MM.1S (cell line): Measurements from ENCODE around the gene GNS.
"Not testable (repeated sequence)": the region's sequence is repeated elsewhere in the genome, so short reads cannot be mapped to it uniquely, and the experiment has no call there.

Experiments used
- DNase-seq: peaks from one replicate; pipeline ENCODE4 v3.0.0-alpha.2; 2015
- H2AFZ ChIP-seq: fragments of 300-600 bp; sonication (generic); 2 replicates; pipeline ENCODE4 v1.6.0; 2016; ENCODE audit warnings: antibody characterized with exemption, low read length
- H3F3A ChIP-seq: fragments of 300-600 bp; sonication (generic); 2 replicates; pipeline ENCODE4 v1.6.1; 2016; ENCODE audit warnings: mild to moderate bottlenecking, antibody characterized with exemption, low read length, moderate library complexity, mixed read lengths; ENCODE audit not compliant: insufficient read depth
- H3K27ac ChIP-seq: fragments of 300-600 bp; sonication (generic); 2 replicates; pipeline ENCODE4 v1.5.1; 2016; ENCODE audit warnings: mild to moderate bottlenecking, low read length
- H3K27me3 ChIP-seq: fragments of 300-600 bp; sonication (generic); replicated peaks from 2 replicates; pipeline ENCODE4 v1.6.0; 2016; ENCODE audit warnings: low read length; ENCODE audit not compliant: insufficient read depth
- H3K36me3 ChIP-seq: fragments of 300-600 bp; sonication (generic); replicated peaks from 2 replicates; pipeline ENCODE4 v1.6.1; 2016; ENCODE audit warnings: mild to moderate bottlenecking, low read length, mixed read lengths; ENCODE audit not compliant: insufficient read depth
- H3K4me1 ChIP-seq: fragments of 300-600 bp; sonication (generic); 2 replicates; pipeline ENCODE4 v1.6.1; 2016; ENCODE audit warnings: low read length, mixed read lengths
- H3K4me2 ChIP-seq: fragments of 300-600 bp; sonication (generic); 2 replicates; pipeline ENCODE4 v1.6.0; 2016; ENCODE audit warnings: low read depth, low read length
- H3K4me3 ChIP-seq: fragments of 300-600 bp; sonication (generic); 2 replicates; pipeline ENCODE4 v1.5.1; 2016; ENCODE audit warnings: low read length, mixed read lengths
- H3K79me2 ChIP-seq: fragments of 300-600 bp; sonication (generic); 2 replicates; pipeline ENCODE4 v1.6.1; 2016; ENCODE audit warnings: mixed run types, low read length, mixed read lengths
- H3K9ac ChIP-seq: fragments of 300-600 bp; sonication (generic); 2 replicates; pipeline ENCODE4 v1.6.1; 2016; ENCODE audit warnings: low read length, mixed read lengths
- H3K9me2 ChIP-seq: fragments of 300-600 bp; sonication (generic); replicated peaks from 2 replicates; pipeline ENCODE4 v1.6.1; 2016; ENCODE audit warnings: mild to moderate bottlenecking, low read length, mixed read lengths; ENCODE audit not compliant: insufficient read depth
- H3K9me3 ChIP-seq: fragments of 300-600 bp; sonication (generic); replicated peaks from 2 replicates; pipeline ENCODE4 v1.6.1; 2016; ENCODE audit warnings: mild to moderate bottlenecking, low read length, mixed read lengths; ENCODE audit not compliant: insufficient read depth
- H4K20me1 ChIP-seq: fragments of 300-600 bp; sonication (generic); 2 replicates; pipeline ENCODE4 v1.6.1; 2016; ENCODE audit warnings: mild to moderate bottlenecking, low read length, moderate library complexity, mixed read lengths; ENCODE audit not compliant: insufficient read depth
- CTCF ChIP-seq: fragments of 300-600 bp; sonication (generic); IDR thresholded peaks from 2 replicates; pipeline ENCODE4 v1.5.1; 2016; ENCODE audit warnings: antibody characterized with exemption, low read length, mixed read lengths
- EZH2 ChIP-seq: fragments of 300-600 bp; sonication (generic); optimal IDR thresholded peaks from 2 replicates; pipeline ENCODE3; 2017; ENCODE audit warnings: low read depth, mild to moderate bottlenecking, antibody characterized with exemption, low read length, mixed read lengths
- EZH2phosphoT487 ChIP-seq: fragments of 300-600 bp; sonication (generic); IDR thresholded peaks from 2 replicates; pipeline ENCODE4 v1.6.1; 2018; ENCODE audit warnings: antibody characterized with exemption, low read length

Gene GNS

GRCh38 chr12:64780132-64780530 lies 20.9 kb upstream of the GNS start:
- peak overlapping the region; percentile 71 for H3K4me2 ChIP-seq
- TF ChIP-seq CTCF (no peak), EZH2phosphoT487 (no peak), EZH2 (no peak)
- no peaks in the 10 kb centered on the region for H3K9me2 ChIP-seq
- no peak for DNase-seq
- H3K9me3 ChIP-seq = no peaks in the 10 kb centered on the region
- H2AFZ ChIP-seq = peak overlapping the region; percentile 69
- peak overlapping the region; percentile 69 for H3K4me3 ChIP-seq
- H3K36me3 ChIP-seq = no peaks in the 10 kb centered on the region
- H3K27ac ChIP-seq = peak overlapping the region; percentile 42; the same call in 1 of the 2 replicates
- no peaks in the 10 kb centered on the region for H3K27me3 ChIP-seq
- no peaks in the 10 kb centered on the region for H4K20me1 ChIP-seq
- peaks cover 14% of the 10 kb centered on the region for H3K4me1 ChIP-seq
- H3K79me2 ChIP-seq = peaks cover 30% of the 10 kb centered on the region
- peak overlapping the region; percentile 39; the same call in 1 of the 2 replicates for H3K9ac ChIP-seq
- peaks cover 24% of the 10 kb centered on the region for H3F3A ChIP-seq

GRCh38 chr12:64779354-64779974 lies 20.3 kb upstream of the GNS start:
- no peak overlapping the region for H2AFZ ChIP-seq
- peaks cover 24% of the 10 kb centered on the region for H3F3A ChIP-seq
- H3K9me3 ChIP-seq = no peaks in the 10 kb centered on the region
- H3K79me2 ChIP-seq = peaks cover 28% of the 10 kb centered on the region
- H3K9me2 ChIP-seq = no peaks in the 10 kb centered on the region
- H4K20me1 ChIP-seq = no peaks in the 10 kb centered on the region
- H3K27ac ChIP-seq = no peak overlapping the region
- H3K4me2 ChIP-seq = peak overlapping the region; percentile 71; the same call in 1 of the 2 replicates
- no peaks in the 10 kb centered on the region for H3K27me3 ChIP-seq
- DNase-seq = no peak
- H3K9ac ChIP-seq = no peak overlapping the region
- H3K36me3 ChIP-seq = no peaks in the 10 kb centered on the region
- TF ChIP-seq EZH2phosphoT487 (no peak), EZH2 (no peak), CTCF (no peak)
- H3K4me1 ChIP-seq = peaks cover 14% of the 10 kb centered on the region
- no peak overlapping the region for H3K4me3 ChIP-seq

GRCh38 chr12:64775147-64775736 lies 16.0 kb upstream of the GNS start:
- H3F3A ChIP-seq, DNase-seq, H4K20me1 ChIP-seq, H3K27me3 ChIP-seq, H3K4me3 ChIP-seq, H3K4me1 ChIP-seq, H3K9me2 ChIP-seq, H2AFZ ChIP-seq, H3K9me3 ChIP-seq, H3K4me2 ChIP-seq, H3K9ac ChIP-seq, H3K27ac ChIP-seq, H3K36me3 ChIP-seq, H3K79me2 ChIP-seq: not testable (repeated sequence)

GRCh38 chr12:64773386-64773785 lies 14.2 kb upstream of the GNS start:
- H4K20me1 ChIP-seq = no peaks in the 10 kb centered on the region
- H3K27me3 ChIP-seq = no peaks in the 10 kb centered on the region
- no peak for DNase-seq
- no peak overlapping the region for H3K4me2 ChIP-seq
- no peaks in the 10 kb centered on the region for H3K36me3 ChIP-seq
- H3K9ac ChIP-seq = no peak overlapping the region
- H3K4me3 ChIP-seq = no peak overlapping the region
- no peak for TF ChIP-seq EZH2phosphoT487
- no peak for TF ChIP-seq CTCF
- no peak for TF ChIP-seq EZH2
- no peaks in the 10 kb centered on the region for H3K9me3 ChIP-seq
- no peaks in the 10 kb centered on the region for H3F3A ChIP-seq
- no peaks in the 10 kb centered on the region for H3K9me2 ChIP-seq
- no peak overlapping the region for H3K27ac ChIP-seq
- H3K79me2 ChIP-seq = no peaks in the 10 kb centered on the region
- H3K4me1 ChIP-seq = no peaks in the 10 kb centered on the region
- H2AFZ ChIP-seq = no peak overlapping the region
